GDM1 (cell line): Measurements from ENCODE around the gene SMURF1.

ENCODE experiments used
- DNase-seq: peaks from one replicate; lab custom pipeline; 2025; lab: John Stamatoyannopoulos, UW

The SMURF1 gene

DNA sequence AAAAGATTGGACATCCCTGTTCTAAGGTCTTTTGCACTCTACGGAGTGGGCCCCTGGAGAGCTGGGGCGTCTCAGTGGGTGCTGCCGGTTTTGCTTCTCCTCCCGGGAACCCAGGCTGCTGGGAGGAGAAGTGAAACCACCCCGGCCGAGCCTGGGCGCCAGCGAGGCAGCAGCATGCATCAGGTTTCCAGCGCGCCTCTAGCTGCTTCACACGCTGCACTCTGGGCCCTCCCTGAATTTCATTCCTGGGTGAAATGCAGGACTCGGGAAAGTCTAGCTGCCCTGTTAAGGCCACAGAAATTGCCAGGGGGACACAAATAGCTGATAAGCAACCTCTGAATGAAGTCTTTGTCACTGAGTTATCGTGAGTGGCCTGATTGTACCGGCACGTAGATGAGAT is 138.1 kb downstream of the SMURF1 start:
- DNase-seq = no peak

DNA sequence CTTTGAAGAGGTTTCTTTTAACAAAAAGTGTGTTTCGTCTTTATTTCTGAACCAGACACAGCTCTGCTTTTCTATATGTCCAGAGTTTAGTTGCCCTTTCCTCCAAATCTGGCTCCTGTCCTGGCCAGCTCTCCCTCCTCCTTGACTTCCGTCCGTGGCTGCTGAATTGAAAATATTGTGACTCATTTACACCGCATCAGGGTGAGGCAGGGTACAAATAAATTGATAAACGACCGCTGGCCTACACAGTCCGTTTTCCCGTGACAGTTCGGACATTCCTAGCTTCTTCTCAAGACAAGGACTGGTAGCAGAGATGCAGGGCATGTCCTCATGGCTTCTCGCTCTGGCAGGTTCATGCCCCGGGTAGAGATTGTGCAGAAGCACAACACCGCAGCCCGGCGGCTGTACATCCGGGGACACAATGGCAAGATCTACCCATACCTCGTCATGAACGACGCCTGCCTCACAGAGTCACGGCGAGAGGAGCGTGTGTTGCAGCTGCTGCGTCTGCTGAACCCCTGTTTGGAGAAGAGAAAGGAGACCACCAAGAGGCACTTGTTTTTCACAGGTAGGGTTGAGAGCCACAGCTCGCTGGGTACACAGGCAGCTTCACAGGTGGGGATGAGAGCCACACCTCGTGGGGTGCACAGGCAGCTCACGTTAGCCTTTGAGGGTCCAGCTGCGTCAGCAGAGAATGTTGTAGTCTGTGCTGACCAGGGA is 139.0 kb downstream of the SMURF1 start:
- DNase-seq = no peak

DNA sequence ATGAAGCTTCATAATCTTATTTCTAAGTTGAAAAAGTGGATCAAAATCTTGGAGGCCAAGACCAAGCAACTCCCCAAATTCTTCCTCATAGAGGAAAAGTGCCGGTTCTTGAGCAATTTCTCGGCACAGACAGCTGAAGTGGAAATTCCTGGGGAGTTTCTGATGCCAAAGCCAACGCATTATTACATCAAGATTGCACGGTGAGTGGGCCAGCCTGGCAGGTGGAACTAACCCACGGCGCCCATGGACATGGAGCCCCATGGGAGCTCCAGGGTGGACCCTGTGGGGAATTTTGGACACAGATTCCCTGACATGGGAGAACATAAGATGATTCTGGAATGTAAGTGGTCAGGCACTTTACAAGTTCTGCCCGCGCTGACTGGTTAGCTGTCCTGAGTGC is 139.7 kb downstream of the SMURF1 start:
- no peak for DNase-seq

- DNase-seq = no peak
Observed at GRCh38 chr7:99003419-99003818, 140.5 kb downstream of the SMURF1 start.

DNA sequence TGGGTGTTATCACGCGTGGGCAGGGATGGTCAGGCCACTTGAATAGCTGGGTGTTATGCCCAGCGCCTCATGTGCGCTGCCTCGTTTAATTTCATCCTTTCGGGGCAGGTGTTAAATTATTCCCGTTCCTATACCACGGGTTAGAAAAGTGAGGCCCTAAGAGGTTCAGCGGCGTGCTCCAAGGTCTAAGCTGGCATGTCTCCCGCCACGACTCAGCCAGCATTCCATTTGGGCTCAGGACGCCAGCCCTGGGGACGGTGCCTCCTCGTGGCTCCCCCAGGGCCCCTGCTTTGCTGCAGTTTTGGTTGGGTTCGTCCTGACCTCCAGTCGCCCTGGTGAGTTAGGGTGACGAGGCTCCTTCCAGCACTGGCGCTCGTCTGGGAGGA is 141.1 kb downstream of the SMURF1 start:
- no peak for DNase-seq

GRCh38 chr7:99002148-99002826 is 141.6 kb downstream of the SMURF1 start:
- no peak for DNase-seq

GRCh38 chr7:99001482-99002147 is 142.3 kb downstream of the SMURF1 start:
- DNase-seq = no peak

- DNase-seq = no peak
Observed at GRCh38 chr7:99000904-99001465, 142.9 kb downstream of the SMURF1 start.

DNA sequence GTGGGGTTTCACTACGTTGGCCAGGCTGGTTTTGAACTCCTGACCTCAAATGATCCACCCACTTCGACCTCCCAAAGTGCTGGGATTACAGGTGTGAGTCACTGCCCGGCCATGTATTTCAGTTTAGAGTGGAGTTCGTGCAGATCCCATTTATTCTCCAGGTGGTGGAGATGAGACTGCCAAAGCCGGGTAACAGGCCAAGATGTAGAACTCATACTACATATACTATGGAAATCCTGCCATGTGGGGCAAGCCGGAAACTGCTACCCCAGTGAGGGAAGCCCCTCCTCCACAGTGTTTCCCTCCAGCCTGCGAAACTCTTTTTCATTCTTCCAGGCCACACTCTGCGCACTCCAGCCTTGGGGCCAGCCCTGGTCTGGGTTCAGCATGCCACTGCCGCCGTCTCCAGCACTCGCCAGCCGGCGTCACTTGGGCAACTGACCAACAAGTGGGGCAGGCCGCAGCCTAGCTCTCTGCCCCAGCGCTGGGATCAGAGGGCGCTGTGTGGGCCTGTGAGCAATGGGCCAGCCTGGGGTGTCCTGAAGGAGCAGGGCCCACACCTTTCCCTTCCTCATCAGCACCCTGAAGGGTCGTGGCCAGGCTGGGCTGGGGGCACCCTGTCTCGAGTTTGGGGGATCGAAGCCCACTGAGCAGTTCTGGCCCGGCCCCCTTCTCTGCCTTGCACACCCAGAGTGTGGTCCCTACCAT is 143.6 kb downstream of the SMURF1 start:
- DNase-seq = no peak

DNA sequence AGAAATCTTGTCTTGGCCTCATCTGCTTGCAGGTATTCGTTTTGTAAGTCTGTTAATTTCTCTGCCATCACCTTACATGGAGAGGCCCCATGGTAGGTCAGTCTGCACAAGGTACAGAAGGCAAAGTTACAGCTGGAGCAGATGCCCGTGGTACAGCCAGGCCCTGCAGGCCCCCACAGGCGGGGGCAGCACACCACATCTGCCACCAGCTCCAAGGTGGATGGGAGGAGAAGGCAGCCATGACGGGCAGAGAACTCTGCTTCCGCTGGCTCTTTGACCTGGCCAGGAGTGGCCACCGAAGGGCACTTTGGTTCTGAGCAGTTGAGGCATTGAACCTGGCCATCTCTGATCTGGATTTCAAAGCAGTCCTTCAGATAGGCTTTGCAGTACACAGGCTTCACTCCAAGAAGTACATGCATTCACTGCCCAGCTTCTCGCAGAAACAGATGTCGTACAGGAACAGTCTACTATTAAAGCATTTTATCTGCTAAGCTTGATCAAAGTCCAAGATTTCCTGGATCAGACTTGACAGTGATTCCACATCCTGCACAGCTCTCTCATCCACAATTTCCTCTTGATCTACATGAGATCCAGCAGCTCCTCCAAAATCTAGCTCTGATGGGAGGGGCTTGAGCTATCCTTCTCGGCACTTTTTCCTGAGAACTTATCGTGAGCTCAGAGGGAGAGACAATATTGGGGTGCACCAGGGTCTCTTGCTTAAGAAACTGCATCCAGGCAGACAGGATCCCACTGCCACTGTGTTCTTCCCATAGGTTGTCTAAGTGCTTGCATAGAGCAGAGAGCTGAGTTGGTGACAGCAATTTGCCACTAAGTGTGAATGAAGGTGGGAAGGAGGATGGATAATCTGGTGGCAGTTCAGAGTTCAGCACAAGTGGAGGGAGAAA is 144.8 kb downstream of the SMURF1 start:
- DNase-seq = no peak

DNA sequence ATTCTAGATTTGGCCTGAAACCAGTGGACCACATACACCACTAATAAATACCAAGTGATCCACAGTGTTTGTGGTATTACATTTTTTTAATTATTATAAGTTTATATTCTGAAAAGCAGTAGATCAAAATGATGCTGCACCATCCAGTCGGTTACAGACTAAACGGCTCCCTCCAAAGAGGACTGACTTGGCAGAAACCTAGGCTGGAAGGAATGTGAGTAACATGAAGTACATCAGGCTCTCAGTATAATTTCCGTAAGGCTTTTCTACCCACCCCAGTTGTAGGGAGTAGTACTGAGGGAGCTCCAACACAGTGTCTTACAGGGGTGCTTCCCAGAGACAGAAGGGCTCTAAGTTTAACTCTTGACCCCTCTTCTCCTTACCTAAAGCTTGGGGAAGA is 146.1 kb downstream of the SMURF1 start:
- DNase-seq = no peak

GRCh38 chr7:98996150-98996552 is 147.8 kb downstream of the SMURF1 start:
- no peak for DNase-seq

GRCh38 chr7:98995523-98996149 is 148.3 kb downstream of the SMURF1 start:
- DNase-seq = no peak

GRCh38 chr7:98995111-98995510 is 148.8 kb downstream of the SMURF1 start:
- no peak for DNase-seq

GRCh38 chr7:98994046-98994944 is 149.6 kb downstream of the SMURF1 start:
- no peak for DNase-seq

- DNase-seq = no peak
Observed at GRCh38 chr7:98993024-98993897, 150.6 kb downstream of the SMURF1 start.

- DNase-seq = no peak
Observed at GRCh38 chr7:98992076-98992475, 151.8 kb downstream of the SMURF1 start.

DNA sequence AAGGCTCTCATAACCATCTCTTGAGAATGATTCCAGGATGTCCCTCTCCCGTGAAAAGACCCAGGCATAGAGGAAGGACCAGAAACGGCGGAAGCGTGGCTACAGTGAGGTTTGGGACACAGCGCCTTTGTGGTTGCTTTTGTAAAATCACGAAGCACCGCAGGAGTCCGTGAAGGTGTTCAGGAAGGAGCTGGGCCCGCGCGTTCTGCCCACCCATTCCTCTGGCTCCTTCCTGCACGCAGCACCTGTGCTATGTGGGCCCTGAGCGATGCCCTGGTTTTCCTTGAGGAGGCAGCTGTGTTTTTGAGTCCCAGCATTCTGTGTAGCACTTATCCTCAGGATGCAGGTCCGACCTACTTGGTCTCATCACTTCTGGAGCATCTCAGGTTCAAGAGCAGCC is 152.8 kb downstream of the SMURF1 start:
- DNase-seq = no peak

GRCh38 chr7:98990356-98990755 is 153.6 kb downstream of the SMURF1 start:
- DNase-seq = no peak
